Keratinocyte (primary cell): ENCODE data around the gene CD3G.

Source experiments
- EZH2 ChIP-seq: IDR thresholded peaks from one replicate; pipeline ENCODE4 v1.6.1; 2012; ENCODE audit warnings: inconsistent platforms, mild to moderate bottlenecking, low read length, moderate library complexity
- TF ChIP-seq, protein P1 (sequence below), 3 experiments: IDR thresholded peaks in 1 of 3; conservative IDR thresholded peaks in 1 of 3; optimal IDR thresholded peaks in 1 of 3; 2 replicates in 2 of 3; 3 replicates in 1 of 3; pipeline versions ENCODE3 to v1.5.1; 2011; ENCODE audit warnings: low read length in 3 of 3, mild to moderate bottlenecking in 3 of 3, moderate library complexity in 2 of 3, control low read depth in 1 of 3, inconsistent platforms in 1 of 3; ENCODE audit not compliant: insufficient read depth in 2 of 3; ENCODE audit errors: extremely low read depth in 1 of 3

DNA sequence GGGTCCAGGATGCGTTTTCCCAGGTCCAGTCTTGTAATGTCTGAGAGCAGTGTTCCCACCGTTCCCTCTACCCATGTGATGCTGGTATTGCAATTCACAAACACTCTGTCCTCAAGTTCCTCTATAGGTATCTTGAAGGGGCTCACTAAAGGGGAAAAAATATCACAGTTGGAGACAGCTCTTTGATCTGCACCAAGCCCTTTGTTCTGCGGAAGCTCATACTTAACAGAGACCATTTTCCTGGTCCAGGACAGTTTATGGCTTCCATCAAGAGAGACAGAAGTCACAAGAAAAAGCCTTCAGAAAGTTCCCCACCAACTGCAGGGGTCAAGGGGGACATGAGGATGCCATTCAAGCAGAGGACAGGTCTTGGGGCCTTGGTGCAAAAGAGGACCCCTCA lies 3.7 kb upstream of the CD3G start:
- TF ChIP-seq, protein P1, sequence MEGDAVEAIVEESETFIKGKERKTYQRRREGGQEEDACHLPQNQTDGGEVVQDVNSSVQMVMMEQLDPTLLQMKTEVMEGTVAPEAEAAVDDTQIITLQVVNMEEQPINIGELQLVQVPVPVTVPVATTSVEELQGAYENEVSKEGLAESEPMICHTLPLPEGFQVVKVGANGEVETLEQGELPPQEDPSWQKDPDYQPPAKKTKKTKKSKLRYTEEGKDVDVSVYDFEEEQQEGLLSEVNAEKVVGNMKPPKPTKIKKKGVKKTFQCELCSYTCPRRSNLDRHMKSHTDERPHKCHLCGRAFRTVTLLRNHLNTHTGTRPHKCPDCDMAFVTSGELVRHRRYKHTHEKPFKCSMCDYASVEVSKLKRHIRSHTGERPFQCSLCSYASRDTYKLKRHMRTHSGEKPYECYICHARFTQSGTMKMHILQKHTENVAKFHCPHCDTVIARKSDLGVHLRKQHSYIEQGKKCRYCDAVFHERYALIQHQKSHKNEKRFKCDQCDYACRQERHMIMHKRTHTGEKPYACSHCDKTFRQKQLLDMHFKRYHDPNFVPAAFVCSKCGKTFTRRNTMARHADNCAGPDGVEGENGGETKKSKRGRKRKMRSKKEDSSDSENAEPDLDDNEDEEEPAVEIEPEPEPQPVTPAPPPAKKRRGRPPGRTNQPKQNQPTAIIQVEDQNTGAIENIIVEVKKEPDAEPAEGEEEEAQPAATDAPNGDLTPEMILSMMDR (optimal IDR thresholded peaks at IDR 0.05 in 1 of 3, IDR thresholded peaks at IDR 0.05 in 1 of 3, conservative IDR thresholded peaks at IDR 0.05 in 1 of 3; ENCODE audit: extremely low read depth in 1 of 3, insufficient read depth in 2 of 3, low read length in 3 of 3) = no peak
- no peak for TF ChIP-seq EZH2
